Ovary (tissue), 3 donors: Measurements from ENCODE around the gene SPATA33.

Experiments
- CTCF ChIP-seq, 3 donors: fragments of 450-650 bp in 2 of 3; fragments of 200-600 bp in 1 of 3; IDR thresholded peaks; one replicate each; pipeline versions ENCODE4 v1.5.1 to v1.8.0; 2016 to 2022; ENCODE audit warnings: antibody characterized with exemption in 3 of 3, mild to moderate bottlenecking in 1 of 3
- POLR2A ChIP-seq: fragments of 450-650 bp; IDR thresholded peaks from one replicate; pipeline ENCODE4 v1.6.1; 2017; ENCODE audit warnings: antibody characterized with exemption, mild to moderate bottlenecking, moderate library complexity
- donor health status: DM: no; HTN: no; CAD: no.

DNA sequence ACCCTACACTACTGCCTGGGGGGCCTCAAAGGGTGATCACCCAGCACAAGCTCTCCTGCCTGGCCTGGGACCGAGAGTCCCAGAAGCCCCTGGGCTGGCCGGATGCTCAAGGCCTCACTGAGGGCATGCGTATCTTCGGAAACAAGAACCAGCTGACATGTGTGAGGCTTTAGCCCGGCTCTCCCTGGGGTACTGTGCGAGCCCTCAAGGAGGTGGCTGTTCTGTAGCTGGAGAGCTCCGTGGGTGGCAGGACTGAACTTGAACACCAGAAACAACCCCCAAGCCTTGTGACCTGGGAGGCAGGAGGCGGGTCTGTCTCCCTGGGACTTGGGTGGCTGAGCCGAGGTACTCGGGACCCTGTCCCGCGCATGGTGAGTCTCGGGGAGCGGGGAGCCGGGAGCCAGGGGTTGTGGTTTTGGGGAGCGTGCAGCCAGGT lies 37.2 kb upstream of the SPATA33 start:
- no peak for TF ChIP-seq CTCF (IDR thresholded peaks at IDR 0.05)
- TF ChIP-seq POLR2A = no peak
